OCI-LY1 (cell line): Measurements from ENCODE around the gene PRR33.

Experiments
- CTCF ChIP-seq: fragments of 200-600 bp; sonication (generic), shearing (Covaris generic); IDR thresholded peaks from 2 replicates; pipeline ENCODE4 v1.5.1; 2017; ENCODE audit warnings: mild to moderate bottlenecking, antibody characterized with exemption, low read length, moderate library complexity, mixed read lengths
- EZH2 ChIP-seq: fragments of 200-600 bp; sonication (generic), shearing (Covaris generic); IDR thresholded peaks from 2 replicates; pipeline ENCODE4 v1.8.0; 2017; ENCODE audit warnings: borderline replicate concordance, mixed run types, mild to moderate bottlenecking, antibody characterized with exemption, low read length, moderate library complexity, mixed read lengths

- TF ChIP-seq CTCF (no peak), EZH2 (no peak)
Measured at GRCh38 chr11:1923201-1923956, 31.7 kb upstream of the PRR33 start.
